Activated CD4-positive, alpha-beta memory T cell treated with anti-CD3 and anti-CD28 coated beads, Interleukin-2, amount 10 ng/mL, durations not matched to agents 7 days and 5 days (primary cell): ENCODE measurements around the gene KRTAP5-7. TPM values are rescaled to one million over a fixed set of nuclear protein-coding genes. Genes with fewer than 3 reads are reported as not detected.
A peak's percentile ranks its signal among the peaks of the same experiment; 100 is the strongest.

Source experiments
- CTCF ChIA-PET: fragments of 350-600 bp; sonication (Branson Sonifier 250); formaldehyde crosslinking; loops from one replicate; lab custom pipeline; 2021; ENCODE audit warnings: antibody characterized with exemption, inconsistent platforms; lab: Charles Lee
- POLR2A ChIA-PET: fragments of 350-600 bp; sonication (Branson Sonifier 250); formaldehyde crosslinking; loops from one replicate; lab custom pipeline; 2021; ENCODE audit warnings: antibody characterized with exemption; lab: Charles Lee
- DNase-seq: peaks from one replicate; pipeline ENCODE4 v3.0.0-alpha.2; 2020
- H3K27ac Mint-ChIP-seq: one replicate; pipeline ENCODE4 v1.8.0; 2021; ENCODE audit warnings: mild to moderate bottlenecking, mixed read lengths
- H3K27me3 Mint-ChIP-seq: one replicate; pipeline ENCODE4 v1.8.0; 2021; ENCODE audit warnings: mixed read lengths
- H3K36me3 Mint-ChIP-seq: one replicate; pipeline ENCODE4 v1.8.0; 2021; ENCODE audit warnings: low read depth, mixed read lengths
- H3K4me1 Mint-ChIP-seq: one replicate; pipeline ENCODE4 v1.8.0; 2021; ENCODE audit warnings: mixed read lengths
- H3K4me3 Mint-ChIP-seq: one replicate; pipeline ENCODE4 v1.8.0; 2021; ENCODE audit warnings: mild to moderate bottlenecking, mixed read lengths
- H3K9me3 Mint-ChIP-seq: one replicate; pipeline ENCODE4 v1.8.0; 2021; ENCODE audit warnings: mixed read lengths
- total RNA-seq, 2 experiments: library from RNA; stranded (reverse); gene quantifications; one replicate each; pipeline ENCODE4 v1.2.3, GENCODE V29; 2021

The KRTAP5-7 gene
- total RNA-seq, 2 experiments from 2014 or later, result not detected

DNA sequence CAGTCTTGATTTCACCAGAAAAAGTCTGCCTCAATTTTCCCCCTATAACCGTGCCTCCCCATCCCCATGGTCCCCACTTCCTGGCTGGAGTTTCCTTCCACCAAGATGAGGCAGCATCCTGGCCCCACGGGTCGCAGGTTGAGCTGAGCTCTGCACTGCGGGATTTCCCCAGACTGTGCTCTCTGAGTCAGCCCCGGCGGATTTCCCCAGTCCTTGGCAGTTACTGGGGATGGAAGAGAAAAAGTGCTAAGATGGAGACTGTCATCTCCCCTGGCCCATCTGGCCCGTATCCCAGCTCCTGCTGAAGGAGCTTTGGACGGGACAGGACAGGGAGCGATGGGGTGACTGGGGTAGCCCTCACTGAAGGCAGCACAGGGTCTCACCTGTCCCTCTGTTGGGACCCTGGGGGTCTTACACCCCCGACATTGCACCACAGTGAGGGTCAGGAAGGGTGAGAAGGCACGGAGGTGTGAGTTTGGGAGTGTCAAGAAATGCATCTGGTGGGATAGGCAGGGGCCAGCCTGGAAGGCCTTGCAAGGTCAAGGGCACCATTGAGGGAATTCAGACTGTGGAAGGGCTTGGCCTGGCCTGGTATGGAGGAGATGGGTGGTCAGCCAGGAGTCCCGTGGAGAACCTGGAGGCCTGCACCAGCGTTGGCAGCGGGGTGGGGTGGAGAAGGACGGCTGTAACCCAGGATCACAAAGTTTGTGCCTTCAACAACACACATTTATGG is 37.6 kb upstream of the KRTAP5-7 start:
- ChIA-PET CTCF (no interaction called here), POLR2A (no interaction called here)
- Mint-ChIP-seq H3K27ac (peak overlapping the region; percentile 82), H3K27me3 (no peaks in the 10 kb centered on the region), H3K4me1 (peaks cover 26% of the 10 kb centered on the region), H3K36me3 (peaks cover 74% of the 10 kb centered on the region), H3K9me3 (no peaks in the 10 kb centered on the region), H3K4me3 (no peak overlapping the region)
- DNase-seq, result peak; percentile 50

DNA sequence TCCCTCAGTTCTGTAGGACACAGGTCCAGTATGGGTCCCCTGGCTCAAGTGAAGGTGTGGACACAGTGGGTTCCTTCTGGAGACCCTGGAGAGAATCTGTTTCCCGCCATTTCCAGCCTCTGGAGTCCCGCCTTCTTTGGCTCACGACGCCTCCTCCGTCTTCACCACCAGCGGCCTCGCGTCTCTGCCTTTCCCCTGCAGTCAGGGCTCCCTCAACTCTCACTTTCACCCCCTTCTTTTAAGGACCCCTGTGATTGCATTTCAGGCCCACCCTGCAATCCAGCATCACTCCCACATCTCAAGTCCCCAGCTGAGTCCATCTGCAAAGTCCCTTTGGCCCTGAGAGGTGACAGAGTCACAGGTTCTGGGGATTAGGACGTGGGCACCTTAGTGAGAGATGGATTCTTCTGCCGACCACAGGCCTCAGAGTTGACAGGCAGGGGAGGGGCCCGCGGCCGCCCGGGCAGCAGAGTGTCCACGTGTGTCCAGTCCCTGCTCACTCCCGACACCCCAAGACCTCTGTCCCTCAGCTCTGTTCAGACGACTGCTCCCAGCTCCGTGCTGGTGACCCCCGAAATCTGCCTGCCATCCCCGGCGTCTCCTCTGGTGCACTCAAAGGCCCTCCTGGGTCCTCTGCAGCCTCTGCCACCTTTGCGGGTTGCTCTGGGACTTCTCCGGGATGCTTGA is 36.9 kb upstream of the KRTAP5-7 start:
- H3K4me1 Mint-ChIP-seq, result peaks cover 26% of the 10 kb centered on the region
- no peaks in the 10 kb centered on the region for H3K27me3 Mint-ChIP-seq
- H3K4me3 Mint-ChIP-seq, result no peak overlapping the region
- peaks cover 73% of the 10 kb centered on the region for H3K36me3 Mint-ChIP-seq
- POLR2A ChIA-PET, result no interaction called here
- H3K27ac Mint-ChIP-seq, result no peak overlapping the region
- DNase-seq, result no peak
- CTCF ChIA-PET, result no interaction called here
- no peaks in the 10 kb centered on the region for H3K9me3 Mint-ChIP-seq

DNA sequence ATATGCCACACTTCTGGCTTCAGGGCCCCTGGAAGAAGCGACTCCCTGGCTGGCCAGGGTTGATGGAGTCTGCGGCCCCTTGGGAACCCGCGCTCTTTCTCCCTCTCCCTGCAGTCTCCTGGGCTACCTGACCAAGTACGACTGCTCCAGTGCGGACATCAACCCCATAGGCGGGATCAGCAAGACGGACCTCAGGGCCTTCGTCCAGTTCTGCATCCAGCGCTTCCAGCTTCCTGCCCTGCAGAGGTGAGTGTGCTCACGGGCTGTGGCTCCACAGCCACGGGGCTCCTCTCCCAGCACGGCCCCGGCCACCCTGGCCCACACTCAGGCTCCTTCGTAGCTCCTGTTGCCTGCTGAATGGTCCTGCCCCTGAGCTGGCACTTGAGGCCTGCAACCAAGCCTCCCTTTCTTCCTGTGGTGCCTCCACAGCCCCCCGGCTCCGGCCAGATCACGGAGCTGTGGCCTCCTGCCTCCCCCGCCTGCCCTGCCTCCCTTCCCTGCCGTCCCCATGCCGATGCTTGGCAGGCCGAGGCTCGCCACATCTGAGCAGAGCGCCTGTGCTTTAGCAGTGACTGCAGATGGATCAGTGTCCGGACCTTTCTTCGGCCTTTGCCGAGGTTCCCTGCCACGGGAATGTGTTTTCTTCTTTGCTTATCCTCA is 36.2 kb upstream of the KRTAP5-7 start:
- H3K27ac Mint-ChIP-seq, result no peak overlapping the region
- POLR2A ChIA-PET, result no interaction called here
- H3K4me1 Mint-ChIP-seq, result peaks cover 26% of the 10 kb centered on the region

DNA sequence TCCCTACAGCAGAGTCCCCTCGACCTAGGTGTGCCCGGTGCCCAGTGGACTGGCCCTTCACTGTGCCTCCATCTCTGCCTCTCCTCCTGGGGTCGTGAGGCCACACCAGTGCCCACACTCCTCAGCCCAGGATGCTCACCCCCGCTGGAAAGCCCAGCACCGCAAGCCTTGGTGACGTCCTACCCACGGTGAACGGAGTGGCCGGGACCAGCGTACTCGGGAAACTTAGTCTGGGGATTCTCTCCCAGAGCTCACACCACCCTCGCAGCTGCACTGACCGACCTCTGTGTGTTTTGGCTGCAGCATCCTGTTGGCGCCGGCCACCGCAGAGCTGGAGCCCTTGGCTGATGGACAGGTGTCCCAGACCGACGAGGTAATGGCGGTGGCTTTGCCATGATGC is 35.5 kb upstream of the KRTAP5-7 start:
- ChIA-PET CTCF (no interaction called here), POLR2A (no interaction called here)
- Mint-ChIP-seq H3K27me3 (no peaks in the 10 kb centered on the region), H3K4me3 (no peak overlapping the region), H3K4me1 (peaks cover 26% of the 10 kb centered on the region), H3K27ac (no peak overlapping the region), H3K9me3 (no peaks in the 10 kb centered on the region), H3K36me3 (peaks cover 70% of the 10 kb centered on the region)
- DNase-seq, result peak; percentile 5

More for the DNA sequence above, 36.2 kb upstream of the KRTAP5-7 start:
- H3K27me3 Mint-ChIP-seq, result no peaks in the 10 kb centered on the region
- DNase-seq, result no peak
- CTCF ChIA-PET, result no interaction called here
- H3K36me3 Mint-ChIP-seq, result peaks cover 73% of the 10 kb centered on the region
- no peaks in the 10 kb centered on the region for H3K9me3 Mint-ChIP-seq
- H3K4me3 Mint-ChIP-seq, result no peak overlapping the region

DNA sequence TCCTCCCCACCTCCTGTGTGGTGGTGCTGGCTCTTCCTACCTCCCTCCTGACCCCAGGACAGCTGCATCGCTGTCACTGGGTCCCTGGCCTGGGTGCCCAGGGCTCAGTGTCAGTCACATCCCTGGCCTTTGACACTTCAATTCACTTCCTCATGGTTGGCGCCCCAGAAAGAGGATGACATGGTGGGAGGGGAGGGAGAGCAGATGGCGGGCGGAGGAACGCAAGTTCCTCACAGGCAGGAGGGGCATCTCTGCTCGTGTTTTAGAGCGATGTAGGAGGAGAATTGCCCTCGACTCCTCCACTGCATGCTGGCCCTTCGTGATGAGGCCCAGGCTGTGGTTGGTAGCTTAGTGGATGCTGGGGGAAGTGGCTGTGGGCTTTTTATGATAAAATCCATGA is 35.1 kb upstream of the KRTAP5-7 start:
- peak; percentile 9 for DNase-seq
- CTCF ChIA-PET, result no interaction called here
- H3K27me3 Mint-ChIP-seq, result no peaks in the 10 kb centered on the region

DNA sequence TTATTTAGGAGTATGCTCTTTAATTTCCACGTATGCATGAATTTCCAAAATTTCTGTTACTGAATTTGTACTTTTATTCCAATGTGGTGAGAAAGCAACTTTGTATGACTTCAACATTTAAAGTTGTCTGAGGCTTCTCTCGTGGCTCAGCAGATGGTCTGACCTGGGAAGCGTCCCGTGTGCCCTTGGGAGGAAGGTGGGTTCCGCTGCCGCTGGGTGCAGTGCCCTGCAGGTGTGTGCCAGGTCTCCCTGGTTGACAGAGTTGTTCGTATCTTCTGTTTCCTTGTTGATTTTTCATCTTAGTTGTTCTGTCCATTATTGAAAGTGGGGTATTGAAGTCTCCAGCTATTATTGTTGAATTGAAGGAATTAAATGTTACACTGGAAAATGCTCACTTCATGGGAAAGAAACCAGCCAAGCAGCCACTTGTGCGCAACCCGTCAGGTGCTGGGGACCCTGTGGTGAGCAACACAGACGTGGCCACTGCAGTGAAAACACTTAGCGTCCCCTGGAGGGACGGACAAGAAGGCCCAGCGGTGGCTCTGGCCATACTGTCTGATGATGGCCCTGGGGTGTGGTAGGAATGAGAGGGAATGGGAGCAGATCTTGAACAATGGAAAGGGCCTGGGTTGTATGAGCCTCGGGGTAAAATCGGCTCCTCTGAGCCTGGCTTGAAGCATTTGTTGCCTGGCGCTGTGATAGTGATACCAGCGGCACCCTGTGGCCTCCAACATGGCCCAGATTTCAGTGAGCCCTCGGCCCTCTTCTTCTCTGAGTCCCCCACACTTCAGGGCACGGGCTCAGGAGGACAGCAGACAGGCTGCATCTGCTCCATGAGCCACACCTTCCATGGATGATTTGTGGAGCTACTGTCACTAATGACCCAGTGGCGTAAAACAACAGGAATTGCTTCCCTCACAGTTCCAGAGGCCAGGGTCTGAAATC is 31.5 kb upstream of the KRTAP5-7 start:
- peaks cover 76% of the 10 kb centered on the region for H3K36me3 Mint-ChIP-seq
- no peaks in the 10 kb centered on the region for H3K27me3 Mint-ChIP-seq
- peak; percentile 1 for DNase-seq
- no peak overlapping the region for H3K4me3 Mint-ChIP-seq
- no peaks in the 10 kb centered on the region for H3K9me3 Mint-ChIP-seq
- H3K4me1 Mint-ChIP-seq, result peaks cover 6% of the 10 kb centered on the region
- ChIA-PET POLR2A (no interaction called here), CTCF (interaction anchor here (0.6 kb wide), 1 partner anchor 740 kb away, joined by 3 read pairs; no protein-coding TSS in a partner anchor)
- no peak overlapping the region for H3K27ac Mint-ChIP-seq

More for the DNA sequence above, 35.1 kb upstream of the KRTAP5-7 start:
- POLR2A ChIA-PET, result no interaction called here
- peaks cover 72% of the 10 kb centered on the region for H3K36me3 Mint-ChIP-seq
- H3K4me3 Mint-ChIP-seq, result no peak overlapping the region
- H3K9me3 Mint-ChIP-seq, result no peaks in the 10 kb centered on the region
- peak overlapping the region; percentile 49 for H3K27ac Mint-ChIP-seq
- H3K4me1 Mint-ChIP-seq, result peaks cover 26% of the 10 kb centered on the region

DNA sequence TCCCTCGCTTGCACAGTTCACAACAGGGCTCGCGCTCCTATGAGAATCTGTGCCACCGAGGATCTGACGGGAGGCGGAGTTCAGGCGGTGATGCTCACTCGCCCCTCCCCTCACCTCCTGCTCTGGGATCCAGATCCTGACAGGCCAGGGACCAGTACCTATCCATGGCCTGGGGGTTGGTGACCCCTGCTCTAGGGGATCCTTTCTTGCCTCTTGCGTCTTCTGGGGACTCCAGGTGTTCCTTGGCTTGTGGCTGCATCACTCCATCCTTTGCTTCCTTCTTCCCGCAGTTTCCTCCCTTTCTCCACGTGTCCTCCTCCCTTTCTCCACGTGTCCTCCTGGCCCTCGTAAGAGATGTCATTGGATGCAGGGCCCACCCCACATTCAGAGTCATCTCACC is 30.6 kb upstream of the KRTAP5-7 start:
- Mint-ChIP-seq H3K27me3 (no peaks in the 10 kb centered on the region), H3K27ac (no peak overlapping the region), H3K4me1 (peaks cover 6% of the 10 kb centered on the region), H3K9me3 (no peaks in the 10 kb centered on the region), H3K36me3 (peaks cover 74% of the 10 kb centered on the region), H3K4me3 (no peak overlapping the region)
- ChIA-PET POLR2A (no interaction called here), CTCF (no interaction called here)
- DNase-seq, result no peak

DNA sequence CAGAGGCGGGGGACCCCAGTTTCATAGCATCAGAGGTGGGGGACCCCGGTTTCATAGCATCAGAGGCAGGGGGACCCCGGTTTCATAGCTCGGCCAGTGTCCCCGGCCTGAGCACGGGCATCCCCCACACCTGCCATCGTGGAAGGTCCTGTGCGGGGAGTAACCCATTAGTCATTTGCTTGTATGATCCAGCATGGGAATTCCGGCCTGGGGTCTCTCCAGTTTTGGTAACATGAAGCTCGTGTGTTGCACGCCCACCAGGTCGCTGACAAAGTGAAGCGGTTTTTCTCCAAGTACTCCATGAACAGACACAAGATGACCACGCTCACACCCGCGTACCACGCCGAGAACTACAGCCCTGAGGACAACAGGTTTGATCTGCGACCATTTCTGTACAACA is 29.0 kb upstream of the KRTAP5-7 start:
- CTCF ChIA-PET, result no interaction called here
- H3K4me1 Mint-ChIP-seq, result peaks cover 5% of the 10 kb centered on the region
- H3K36me3 Mint-ChIP-seq, result peaks cover 69% of the 10 kb centered on the region
- no peaks in the 10 kb centered on the region for H3K27me3 Mint-ChIP-seq
- H3K27ac Mint-ChIP-seq, result no peak overlapping the region
- H3K9me3 Mint-ChIP-seq, result no peaks in the 10 kb centered on the region
- POLR2A ChIA-PET, result no interaction called here
- peak; percentile 3 for DNase-seq
- no peak overlapping the region for H3K4me3 Mint-ChIP-seq

DNA sequence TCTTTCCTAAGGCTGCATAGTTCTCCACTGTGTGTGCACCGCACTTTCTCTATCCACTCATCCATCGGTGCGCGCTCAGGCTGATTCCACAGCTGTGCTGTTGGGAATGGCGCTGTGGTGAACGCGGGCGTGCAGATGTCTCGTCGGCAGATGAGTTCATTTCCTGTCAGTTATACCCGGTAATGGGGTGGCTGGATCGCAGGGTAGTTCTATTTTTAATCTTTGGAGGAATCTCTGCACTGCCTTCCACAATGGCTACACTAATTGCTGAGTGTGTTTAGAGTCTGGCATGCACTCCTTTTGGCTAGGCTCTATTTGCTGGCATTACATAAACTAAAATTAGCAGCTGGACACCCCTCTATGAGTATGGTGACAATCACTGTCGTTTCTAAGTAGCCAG is 27.9 kb upstream of the KRTAP5-7 start:
- Mint-ChIP-seq H3K27me3 (no peaks in the 10 kb centered on the region), H3K4me1 (peaks cover 5% of the 10 kb centered on the region), H3K9me3 (no peaks in the 10 kb centered on the region), H3K4me3 (no peak overlapping the region), H3K27ac (peak overlapping the region; percentile 40), H3K36me3 (peaks cover 68% of the 10 kb centered on the region)
- peak; percentile 12 for DNase-seq
- ChIA-PET POLR2A (no interaction called here), CTCF (no interaction called here)

DNA sequence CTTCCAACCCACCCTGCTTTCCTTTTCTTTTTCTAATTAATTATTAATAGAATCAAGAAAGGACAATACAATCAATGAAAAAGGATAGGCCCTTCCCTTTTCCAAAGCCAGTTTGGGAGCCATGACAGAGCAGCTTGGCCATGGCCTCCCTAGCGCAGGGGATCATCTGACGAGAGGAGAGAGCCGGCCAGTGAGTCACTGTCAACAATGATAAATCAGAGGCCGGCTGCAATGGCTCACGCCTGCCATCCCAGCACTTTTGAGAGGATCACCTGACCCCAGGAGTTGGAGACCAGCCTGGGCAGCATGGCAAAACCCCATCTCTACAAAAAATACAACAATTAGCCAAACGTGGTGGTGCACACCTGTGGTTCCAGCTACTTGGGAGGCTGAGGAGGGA is 27.5 kb upstream of the KRTAP5-7 start:
- H3K9me3 Mint-ChIP-seq, result no peaks in the 10 kb centered on the region
- ChIA-PET CTCF (no interaction called here), POLR2A (no interaction called here)
- no peak for DNase-seq
- H3K27me3 Mint-ChIP-seq, result no peaks in the 10 kb centered on the region
- H3K4me1 Mint-ChIP-seq, result peaks cover 5% of the 10 kb centered on the region
- peaks cover 66% of the 10 kb centered on the region for H3K36me3 Mint-ChIP-seq
- H3K27ac Mint-ChIP-seq, result no peak overlapping the region
- no peak overlapping the region for H3K4me3 Mint-ChIP-seq

DNA sequence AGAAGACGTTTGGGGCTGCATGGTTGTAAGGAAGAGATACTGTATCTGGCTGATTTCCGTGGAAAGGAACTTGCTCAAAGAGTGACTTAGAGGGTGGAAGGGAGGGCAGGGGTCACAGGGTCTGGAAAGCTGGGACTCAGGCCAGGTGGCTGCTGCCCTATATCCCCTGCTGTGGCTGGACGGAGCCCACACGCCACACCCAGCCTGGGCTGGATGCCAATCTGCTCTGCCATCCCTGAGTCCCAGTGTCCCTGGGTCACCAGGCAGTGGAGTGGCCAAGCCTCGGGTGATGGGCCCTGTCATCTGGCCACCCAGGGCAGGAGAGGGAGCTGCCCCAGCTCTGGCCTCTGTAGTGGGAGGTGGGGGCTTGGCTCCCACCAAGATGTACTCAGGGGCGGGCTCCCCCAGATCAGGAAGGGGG is 26.5 kb upstream of the KRTAP5-7 start:
- Mint-ChIP-seq H3K9me3 (no peaks in the 10 kb centered on the region), H3K4me1 (peaks cover 5% of the 10 kb centered on the region), H3K36me3 (peaks cover 65% of the 10 kb centered on the region), H3K27me3 (no peaks in the 10 kb centered on the region), H3K27ac (no peak overlapping the region), H3K4me3 (no peak overlapping the region)
- no peak for DNase-seq
- CTCF ChIA-PET, result no interaction called here
- POLR2A ChIA-PET, result no interaction called here

DNA sequence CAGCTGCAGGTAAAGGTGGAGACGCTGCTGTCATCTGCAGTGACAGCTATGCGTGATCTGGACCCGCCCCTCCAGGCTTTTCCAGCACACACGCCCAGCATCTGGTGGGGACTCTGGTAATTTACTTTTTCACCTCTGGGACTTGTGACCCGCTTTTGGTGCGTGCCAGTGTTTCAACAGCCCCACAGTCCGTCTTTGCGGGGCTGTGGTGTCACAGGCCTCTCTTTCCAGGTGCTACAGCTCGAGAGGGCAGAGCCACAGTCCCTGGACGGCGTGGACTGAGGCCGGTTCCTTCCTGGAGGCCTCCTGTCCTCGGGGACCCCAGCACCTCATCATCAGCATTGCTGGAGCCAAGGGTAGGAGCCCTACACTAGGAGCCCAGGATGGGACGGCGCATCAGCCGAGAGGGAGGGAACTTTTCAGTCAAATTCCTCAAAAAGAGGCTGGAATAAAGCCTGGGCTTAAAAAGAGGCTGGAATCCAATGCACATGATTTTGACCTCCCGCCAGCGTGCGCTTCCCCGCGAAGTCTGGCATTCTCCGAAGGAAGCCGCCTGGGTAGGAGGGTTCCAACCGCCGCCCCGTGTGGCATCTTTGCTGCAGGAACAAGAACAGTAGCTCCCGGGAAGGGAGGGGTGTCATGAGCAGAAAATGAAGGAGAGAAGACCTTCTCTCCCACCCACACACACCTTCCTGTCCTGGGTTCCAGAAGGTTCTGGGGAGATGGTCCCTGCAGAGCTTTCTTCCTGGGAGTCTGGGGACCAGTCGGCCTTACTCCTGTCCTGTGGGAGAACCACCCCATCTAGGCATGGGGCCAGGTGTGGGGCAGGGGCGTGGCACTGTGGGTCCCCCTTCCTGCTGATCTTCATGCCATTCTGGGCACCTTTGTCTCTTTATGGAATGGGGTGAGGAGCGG is 25.7 kb upstream of the KRTAP5-7 start:
- DNase-seq, result peak; percentile 8
- no peak overlapping the region for H3K27ac Mint-ChIP-seq
- no peaks in the 10 kb centered on the region for H3K27me3 Mint-ChIP-seq
- no peaks in the 10 kb centered on the region for H3K9me3 Mint-ChIP-seq
- ChIA-PET CTCF (no interaction called here), POLR2A (no interaction called here)
- peaks cover 5% of the 10 kb centered on the region for H3K4me1 Mint-ChIP-seq
- no peak overlapping the region for H3K4me3 Mint-ChIP-seq
- H3K36me3 Mint-ChIP-seq, result peaks cover 68% of the 10 kb centered on the region
